Urinary bladder (tissue), 4 donors: ENCODE measurements around the gene UNC119. TPM values are rescaled to one million over a fixed set of nuclear protein-coding genes. Genes with fewer than 3 reads are reported as not detected.

ENCODE experiments used
- DNase-seq: peaks from one replicate; pipeline ENCODE4 v3.0.0-alpha.2; 2015; ENCODE audit errors: extremely low spot score
- H3K27ac ChIP-seq: one replicate; pipeline ENCODE4 v1.5.1; 2013; ENCODE audit warnings: low read depth, mild to moderate bottlenecking, moderate library complexity
- H3K36me3 ChIP-seq: one replicate; pipeline ENCODE4 v1.6.1; 2013; ENCODE audit warnings: mild to moderate bottlenecking, moderate library complexity; ENCODE audit not compliant: insufficient read depth
- H3K4me1 ChIP-seq: one replicate; pipeline ENCODE4 v1.6.1; 2013; ENCODE audit warnings: mild to moderate bottlenecking, moderate library complexity; ENCODE audit not compliant: insufficient read depth
- H3K4me3 ChIP-seq: one replicate; pipeline ENCODE4 v1.5.1; 2013; ENCODE audit warnings: low read depth, low read length
- WGBS: extraction: QIAGEN DNeasy Blood & Tissue Kit; methylation state at CpG from one replicate; pipeline ENCODE4 v1.1.7; 2013; 5-methylcytosine and 5-hydroxymethylcytosine counted together
- polyA plus RNA-seq: library from polyadenylated mRNA; stranded (reverse); fragments of 200-250 nt; gene quantifications from one replicate; pipeline ENCODE4 v1.2.3, GENCODE V29; 2013
- total RNA-seq: library from RNA; depleted of rRNA; stranded (reverse); fragments of >200 nt; gene quantifications from one replicate; pipeline ENCODE4 v1.2.3, GENCODE V29; 2014
- donor health status: healthy with polysubstance abuse.
- donor health status: healthy.

Gene UNC119
- total and polyA plus RNA-seq, 2 donors, result 15.2 to 24.4 TPM

- Histone ChIP-seq H3K36me3 (peaks cover 4% of the 10 kb centered on the region), H3K27ac (no peak overlapping the region), H3K4me1 (no peaks in the 10 kb centered on the region), H3K4me3 (no peak overlapping the region)
- 72% methylated on average over 3 of the region's 3 CpGs for WGBS
- no peak for DNase-seq
Measured at GRCh38 chr17:28563475-28563874, 11.1 kb upstream of the UNC119 start.

GRCh38 chr17:28555022-28555421 is 2.6 kb upstream of the UNC119 start:
- Histone ChIP-seq H3K4me3 (no peak overlapping the region), H3K27ac (no peak overlapping the region), H3K4me1 (no peaks in the 10 kb centered on the region), H3K36me3 (peaks cover 3% of the 10 kb centered on the region)
- DNase-seq, result no peak
- WGBS, result 95% methylated on average over 3 of the region's 3 CpGs

GRCh38 chr17:28554565-28554964 is 2.1 kb upstream of the UNC119 start:
- Histone ChIP-seq H3K27ac (no peak overlapping the region), H3K4me1 (no peaks in the 10 kb centered on the region), H3K4me3 (no peak overlapping the region), H3K36me3 (peaks cover 3% of the 10 kb centered on the region)
- 94% methylated on average over 6 of the region's 6 CpGs for WGBS
- DNase-seq, result no peak

- Histone ChIP-seq H3K36me3 (peaks cover 3% of the 10 kb centered on the region), H3K4me3 (no peak overlapping the region), H3K27ac (no peak overlapping the region), H3K4me1 (no peaks in the 10 kb centered on the region)
- DNase-seq, result no peak
- WGBS, result 92% methylated on average over 5 of the region's 5 CpGs
Measured at GRCh38 chr17:28553000-28553505, 629 bp upstream of the UNC119 start.

- no peaks in the 10 kb centered on the region for H3K4me1 ChIP-seq
- H3K4me3 ChIP-seq, result peak overlapping the region; percentile 73
- WGBS, result 14% methylated on average over 10 of the region's 10 CpGs
- H3K36me3 ChIP-seq, result peaks cover 3% of the 10 kb centered on the region
- H3K27ac ChIP-seq, result no peak overlapping the region
- DNase-seq, result no peak
Measured at GRCh38 chr17:28551421-28552175, 826 bp downstream of the UNC119 start.

- no peaks in the 10 kb centered on the region for H3K36me3 ChIP-seq
- 91% methylated on average over 1 of the region's 1 CpG for WGBS
Measured at GRCh38 chr17:28550858-28551257, 1.6 kb downstream of the UNC119 start.

GRCh38 chr17:28549236-28550132 is 2.9 kb downstream of the UNC119 start:
- Histone ChIP-seq H3K27ac (no peak overlapping the region), H3K4me3 (no peak overlapping the region), H3K4me1 (no peaks in the 10 kb centered on the region), H3K36me3 (no peaks in the 10 kb centered on the region)
- DNase-seq, result no peak
- 87% methylated on average over 3 of the region's 3 CpGs for WGBS

More at GRCh38 chr17:28550858-28551257, 1.6 kb downstream of the UNC119 start:
- Histone ChIP-seq H3K4me3 (no peak overlapping the region), H3K27ac (no peak overlapping the region), H3K4me1 (no peaks in the 10 kb centered on the region)
- no peak for DNase-seq

GRCh38 chr17:28548417-28549130 is 3.9 kb downstream of the UNC119 start:
- DNase-seq, result no peak
- Histone ChIP-seq H3K4me1 (no peaks in the 10 kb centered on the region), H3K4me3 (no peak overlapping the region), H3K27ac (no peak overlapping the region), H3K36me3 (no peaks in the 10 kb centered on the region)
- 88% methylated on average over 6 of the region's 6 CpGs for WGBS

- 69% methylated on average over 26 of the region's 26 CpGs for WGBS
- Histone ChIP-seq H3K27ac (no peak overlapping the region), H3K36me3 (no peaks in the 10 kb centered on the region), H3K4me3 (no peak overlapping the region), H3K4me1 (no peaks in the 10 kb centered on the region)
- no peak for DNase-seq
Measured at GRCh38 chr17:28547623-28548416, 4.6 kb downstream of the UNC119 start.

- no peak for DNase-seq
- H3K4me3 ChIP-seq, result no peak overlapping the region
- no peaks in the 10 kb centered on the region for H3K36me3 ChIP-seq
- H3K27ac ChIP-seq, result no peak overlapping the region
- 90% methylated on average over 14 of the region's 14 CpGs for WGBS
- H3K4me1 ChIP-seq, result no peaks in the 10 kb centered on the region
Measured at GRCh38 chr17:28547096-28547622, 5.3 kb downstream of the UNC119 start.

GRCh38 chr17:28545787-28546415 is 6.5 kb downstream of the UNC119 start:
- DNase-seq, result no peak
- Histone ChIP-seq H3K4me3 (no peak overlapping the region), H3K4me1 (no peaks in the 10 kb centered on the region), H3K27ac (no peak overlapping the region), H3K36me3 (no peaks in the 10 kb centered on the region)
- 72% methylated on average over 6 of the region's 6 CpGs for WGBS

GRCh38 chr17:28545141-28545503 is 7.3 kb downstream of the UNC119 start:
- Histone ChIP-seq H3K36me3 (no peaks in the 10 kb centered on the region), H3K27ac (no peak overlapping the region), H3K4me3 (no peak overlapping the region), H3K4me1 (no peaks in the 10 kb centered on the region)
- DNase-seq, result no peak
- WGBS, result 83% methylated on average over 2 of the region's 2 CpGs
